ENCODE data around the gene TM9SF2. TPM values are rescaled to one million over a fixed set of nuclear protein-coding genes. Genes with fewer than 3 reads are reported as not detected.

TM9SF2 gene
- total RNA-seq, 2 donors from 2014 or later, result 60.6 to 70.2 TPM

DNA sequence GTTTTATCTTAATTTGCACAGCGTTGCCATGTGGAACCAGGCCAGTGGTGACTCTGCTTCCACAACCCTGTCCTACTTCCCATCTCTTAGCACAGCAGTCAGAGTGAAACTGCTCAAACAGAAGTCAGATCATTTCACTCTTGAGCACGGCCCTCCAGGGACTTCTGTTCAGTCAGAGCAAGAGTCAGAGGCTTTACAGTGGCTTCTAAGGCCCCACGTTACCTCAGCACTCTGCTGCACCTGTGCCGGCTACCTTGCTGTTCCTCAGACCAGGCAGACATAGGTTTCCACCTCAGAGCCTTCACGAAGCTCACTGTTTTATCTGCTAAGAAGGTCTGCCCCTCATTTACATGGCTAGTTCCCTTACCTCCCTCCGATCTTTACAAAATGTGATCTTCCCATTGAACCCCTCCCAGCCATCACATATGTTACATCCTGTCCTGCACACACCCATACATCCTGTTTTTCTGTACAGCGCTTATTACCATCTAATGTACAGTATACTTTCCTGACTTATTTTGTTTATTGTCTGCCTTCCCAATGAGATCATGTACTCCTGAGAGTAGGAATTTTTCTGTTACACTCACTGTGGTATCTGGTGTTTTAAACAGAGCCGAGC lies 41.6 kb downstream of the TM9SF2 start:
- H3K36me3 ChIP-seq, result peaks cover 65% of the 10 kb centered on the region

DNA sequence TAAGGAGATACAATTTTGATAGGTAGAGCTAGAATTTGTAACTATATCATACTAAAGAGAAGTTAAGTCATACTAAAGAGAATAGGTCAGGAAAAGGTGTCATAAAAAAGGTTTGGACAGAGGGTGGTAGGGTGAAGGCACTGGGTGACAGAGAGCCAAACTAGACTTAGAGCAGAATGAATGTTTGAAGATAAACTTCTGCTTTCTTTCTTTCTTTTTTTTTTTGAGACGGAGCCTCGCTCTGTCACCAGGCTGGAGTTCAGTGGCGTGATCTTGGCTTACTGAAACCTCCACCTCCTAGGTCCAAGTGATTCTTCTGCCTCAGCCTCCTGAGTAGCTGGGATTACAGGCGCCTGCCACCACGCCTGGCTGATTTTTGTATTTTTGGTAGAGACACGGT lies 44.1 kb downstream of the TM9SF2 start:
- no peaks in the 10 kb centered on the region for H3K4me1 ChIP-seq
- H3K27me3 ChIP-seq, result no peaks in the 10 kb centered on the region
- H3K9me3 ChIP-seq, result no peaks in the 10 kb centered on the region
- peaks cover 74% of the 10 kb centered on the region for H3K36me3 ChIP-seq
- no peak for DNase-seq (ENCODE audit: low spot score)
- TF ChIP-seq, protein P1, sequence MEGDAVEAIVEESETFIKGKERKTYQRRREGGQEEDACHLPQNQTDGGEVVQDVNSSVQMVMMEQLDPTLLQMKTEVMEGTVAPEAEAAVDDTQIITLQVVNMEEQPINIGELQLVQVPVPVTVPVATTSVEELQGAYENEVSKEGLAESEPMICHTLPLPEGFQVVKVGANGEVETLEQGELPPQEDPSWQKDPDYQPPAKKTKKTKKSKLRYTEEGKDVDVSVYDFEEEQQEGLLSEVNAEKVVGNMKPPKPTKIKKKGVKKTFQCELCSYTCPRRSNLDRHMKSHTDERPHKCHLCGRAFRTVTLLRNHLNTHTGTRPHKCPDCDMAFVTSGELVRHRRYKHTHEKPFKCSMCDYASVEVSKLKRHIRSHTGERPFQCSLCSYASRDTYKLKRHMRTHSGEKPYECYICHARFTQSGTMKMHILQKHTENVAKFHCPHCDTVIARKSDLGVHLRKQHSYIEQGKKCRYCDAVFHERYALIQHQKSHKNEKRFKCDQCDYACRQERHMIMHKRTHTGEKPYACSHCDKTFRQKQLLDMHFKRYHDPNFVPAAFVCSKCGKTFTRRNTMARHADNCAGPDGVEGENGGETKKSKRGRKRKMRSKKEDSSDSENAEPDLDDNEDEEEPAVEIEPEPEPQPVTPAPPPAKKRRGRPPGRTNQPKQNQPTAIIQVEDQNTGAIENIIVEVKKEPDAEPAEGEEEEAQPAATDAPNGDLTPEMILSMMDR (IDR thresholded peaks at IDR 0.05), result no peak
- H3K4me3 ChIP-seq, result no peak overlapping the region
- H3K27ac ChIP-seq, result no peak overlapping the region

More for the DNA sequence above, 41.6 kb downstream of the TM9SF2 start:
- Histone ChIP-seq H3K4me1 (no peaks in the 10 kb centered on the region), H3K27me3 (no peaks in the 10 kb centered on the region), H3K9me3 (no peaks in the 10 kb centered on the region), H3K4me3 (no peak overlapping the region), H3K27ac (no peak overlapping the region)
- TF ChIP-seq, protein P1 (IDR thresholded peaks at IDR 0.05), result no peak
- no peak for DNase-seq (ENCODE audit: low spot score)

DNA sequence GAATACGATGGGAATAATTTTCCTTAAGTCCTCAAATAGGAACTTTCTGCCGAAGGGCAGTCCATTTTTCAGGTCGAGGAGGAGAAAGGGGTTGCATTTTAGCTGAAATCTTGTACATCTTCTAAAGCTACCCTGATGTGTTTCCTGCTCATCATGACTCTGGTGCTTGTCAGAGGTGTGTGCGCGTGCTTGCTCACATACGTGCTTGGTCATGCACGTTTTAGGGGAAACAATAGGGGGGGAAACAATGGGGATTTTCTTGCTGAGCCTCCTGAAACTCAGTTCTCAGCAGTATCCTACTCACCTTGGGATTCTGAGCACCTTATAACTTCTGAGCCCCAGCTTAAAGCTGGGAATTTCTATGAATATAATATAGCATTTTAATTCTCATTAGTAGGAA lies 44.7 kb downstream of the TM9SF2 start:
- no peak for DNase-seq (ENCODE audit: low spot score)
- Histone ChIP-seq H3K9me3 (no peaks in the 10 kb centered on the region), H3K27me3 (no peaks in the 10 kb centered on the region), H3K4me3 (no peak overlapping the region), H3K36me3 (peaks cover 80% of the 10 kb centered on the region), H3K4me1 (no peaks in the 10 kb centered on the region), H3K27ac (no peak overlapping the region)
- TF ChIP-seq, protein P1 (IDR thresholded peaks at IDR 0.05), result no peak

DNA sequence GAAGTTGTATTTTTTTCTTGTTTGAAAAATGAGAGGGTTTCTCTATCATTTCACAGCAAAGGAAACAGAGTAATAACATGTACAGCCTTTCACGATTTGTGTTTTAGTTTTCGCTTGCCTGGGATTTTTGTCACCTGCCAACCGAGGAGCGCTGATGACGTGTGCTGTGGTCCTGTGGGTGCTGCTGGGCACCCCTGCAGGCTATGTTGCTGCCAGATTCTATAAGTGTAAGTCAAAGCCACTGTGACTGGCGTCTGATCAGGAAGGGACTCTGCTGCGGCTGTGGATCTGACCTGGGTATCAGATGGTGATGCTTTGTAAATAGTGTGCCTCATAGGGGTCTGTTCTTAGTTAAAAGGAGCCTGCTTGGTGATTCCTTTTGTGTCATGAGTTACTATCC lies 45.6 kb downstream of the TM9SF2 start:
- TF ChIP-seq, protein P1 (IDR thresholded peaks at IDR 0.05), result no peak
- Histone ChIP-seq H3K27me3 (no peaks in the 10 kb centered on the region), H3K4me3 (no peak overlapping the region), H3K9me3 (no peaks in the 10 kb centered on the region), H3K27ac (no peak overlapping the region), H3K36me3 (peaks cover 79% of the 10 kb centered on the region), H3K4me1 (no peaks in the 10 kb centered on the region)
- no peak for DNase-seq (ENCODE audit: low spot score)

DNA sequence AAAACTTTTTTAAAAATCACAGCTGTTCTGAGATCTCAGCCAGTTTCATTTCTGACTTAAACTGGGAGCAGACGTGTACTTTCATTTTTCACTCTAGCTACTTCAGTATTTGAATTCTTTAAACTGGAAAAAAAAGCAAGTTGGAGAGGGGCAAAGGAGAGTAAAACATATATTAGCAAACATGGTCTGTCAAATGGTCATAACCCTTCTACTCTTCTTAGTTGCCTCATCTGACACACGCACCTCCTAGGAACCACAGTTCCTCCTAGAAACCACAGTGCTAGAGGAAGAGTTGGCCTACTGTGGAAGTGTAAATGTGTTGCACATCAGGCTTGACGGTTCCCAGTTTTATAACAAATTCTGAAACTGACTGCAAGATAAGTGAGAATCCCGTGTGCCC lies 47.2 kb downstream of the TM9SF2 start:
- Histone ChIP-seq H3K27me3 (no peaks in the 10 kb centered on the region), H3K4me1 (no peaks in the 10 kb centered on the region), H3K9me3 (no peaks in the 10 kb centered on the region), H3K4me3 (no peak overlapping the region), H3K36me3 (peaks cover 80% of the 10 kb centered on the region), H3K27ac (no peak overlapping the region)
- TF ChIP-seq, protein P1 (IDR thresholded peaks at IDR 0.05), result no peak
- DNase-seq (ENCODE audit: low spot score), result no peak

DNA sequence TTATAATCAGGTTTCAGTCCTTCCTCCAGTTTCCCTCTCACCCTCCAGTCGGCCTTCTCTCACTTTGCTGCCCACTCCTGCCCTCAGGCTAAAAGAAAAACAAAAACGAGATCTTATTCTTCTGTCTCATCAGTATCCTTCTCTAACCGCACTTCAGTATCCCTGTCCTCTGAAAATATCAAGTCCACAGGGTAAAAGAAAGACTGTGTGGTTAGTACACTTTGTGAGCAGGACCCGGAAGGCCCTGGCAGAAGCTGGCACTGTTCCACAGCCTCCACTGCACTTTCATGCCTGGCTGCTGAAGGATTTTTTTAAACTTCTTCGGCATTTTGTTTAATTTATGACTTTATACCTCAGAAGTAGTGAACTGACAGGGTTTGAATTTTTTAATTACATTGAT lies 51.8 kb downstream of the TM9SF2 start:
- peaks cover 76% of the 10 kb centered on the region for H3K36me3 ChIP-seq
- H3K27ac ChIP-seq, result no peak overlapping the region
- H3K9me3 ChIP-seq, result no peaks in the 10 kb centered on the region
- H3K27me3 ChIP-seq, result no peaks in the 10 kb centered on the region
- TF ChIP-seq, protein P1 (IDR thresholded peaks at IDR 0.05), result no peak
- no peaks in the 10 kb centered on the region for H3K4me1 ChIP-seq
- H3K4me3 ChIP-seq, result no peak overlapping the region
- DNase-seq (ENCODE audit: low spot score), result no peak

All from right atrium auricular region (tissue), 2 donors.